ENCODE results near the gene PAPLN. TPM values are rescaled to one million over a fixed set of nuclear protein-coding genes. Genes with fewer than 3 reads are reported as not detected.

PAPLN gene
- total RNA-seq, 1 donor from 2014 or later = 2.7 TPM

DNA sequence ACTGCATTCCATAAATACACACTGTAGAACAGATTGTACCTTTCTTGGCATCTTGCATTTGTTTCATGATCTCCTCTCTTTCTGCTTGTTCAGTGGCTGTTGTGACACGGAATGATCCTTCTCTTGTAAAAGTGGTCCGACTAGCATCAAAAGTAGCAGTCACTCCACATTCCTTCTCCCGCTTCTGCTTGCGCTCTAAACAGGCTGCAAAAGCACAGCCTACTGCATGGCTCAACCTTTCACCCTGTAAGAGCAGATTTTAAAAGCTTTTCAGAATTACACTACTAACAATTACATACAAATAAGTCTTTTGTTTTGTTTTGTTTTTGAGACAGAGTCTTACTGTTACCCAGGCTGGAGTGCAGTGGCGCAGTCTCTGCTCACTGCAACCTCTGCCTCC lies 49.8 kb downstream of the PAPLN start:
- Mint-ChIP-seq H3K9me3 (ENCODE audit: low read depth) (no peaks in the 10 kb centered on the region), H3K4me3 (ENCODE audit: low read depth) (no peak overlapping the region), H3K27me3 (no peaks in the 10 kb centered on the region), H3K36me3 (ENCODE audit: insufficient read depth) (peaks cover 16% of the 10 kb centered on the region), H3K4me1 (ENCODE audit: low read depth) (no peaks in the 10 kb centered on the region), H3K27ac (no peak overlapping the region)
- DNase-seq (ENCODE audit: low spot score, unreplicated experiment) = no peak
- TF ChIP-seq, protein P1, sequence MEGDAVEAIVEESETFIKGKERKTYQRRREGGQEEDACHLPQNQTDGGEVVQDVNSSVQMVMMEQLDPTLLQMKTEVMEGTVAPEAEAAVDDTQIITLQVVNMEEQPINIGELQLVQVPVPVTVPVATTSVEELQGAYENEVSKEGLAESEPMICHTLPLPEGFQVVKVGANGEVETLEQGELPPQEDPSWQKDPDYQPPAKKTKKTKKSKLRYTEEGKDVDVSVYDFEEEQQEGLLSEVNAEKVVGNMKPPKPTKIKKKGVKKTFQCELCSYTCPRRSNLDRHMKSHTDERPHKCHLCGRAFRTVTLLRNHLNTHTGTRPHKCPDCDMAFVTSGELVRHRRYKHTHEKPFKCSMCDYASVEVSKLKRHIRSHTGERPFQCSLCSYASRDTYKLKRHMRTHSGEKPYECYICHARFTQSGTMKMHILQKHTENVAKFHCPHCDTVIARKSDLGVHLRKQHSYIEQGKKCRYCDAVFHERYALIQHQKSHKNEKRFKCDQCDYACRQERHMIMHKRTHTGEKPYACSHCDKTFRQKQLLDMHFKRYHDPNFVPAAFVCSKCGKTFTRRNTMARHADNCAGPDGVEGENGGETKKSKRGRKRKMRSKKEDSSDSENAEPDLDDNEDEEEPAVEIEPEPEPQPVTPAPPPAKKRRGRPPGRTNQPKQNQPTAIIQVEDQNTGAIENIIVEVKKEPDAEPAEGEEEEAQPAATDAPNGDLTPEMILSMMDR (IDR thresholded peaks at IDR 0.05; ENCODE audit: unreplicated experiment) = no peak

DNA sequence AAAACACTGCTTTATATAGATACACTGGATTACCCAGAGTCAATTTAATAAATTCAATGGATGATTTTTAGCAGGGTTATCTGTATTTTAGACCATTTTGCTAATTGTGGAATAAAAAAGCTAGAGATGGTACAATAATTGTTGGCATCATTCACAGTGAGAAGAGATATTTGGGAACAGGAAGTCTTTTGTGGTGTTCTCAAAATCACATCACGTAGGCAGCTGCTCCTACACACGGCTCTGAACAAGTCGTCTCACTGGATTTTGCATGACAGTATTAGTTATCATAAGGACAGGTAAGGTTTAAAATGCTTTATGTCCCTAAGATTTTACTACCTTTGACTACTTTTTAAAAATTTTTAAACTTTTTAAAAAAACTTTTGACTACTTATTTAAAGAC lies 52.0 kb downstream of the PAPLN start:
- no peaks in the 10 kb centered on the region for H3K9me3 Mint-ChIP-seq (ENCODE audit: low read depth)
- no peak overlapping the region for H3K27ac Mint-ChIP-seq

DNA sequence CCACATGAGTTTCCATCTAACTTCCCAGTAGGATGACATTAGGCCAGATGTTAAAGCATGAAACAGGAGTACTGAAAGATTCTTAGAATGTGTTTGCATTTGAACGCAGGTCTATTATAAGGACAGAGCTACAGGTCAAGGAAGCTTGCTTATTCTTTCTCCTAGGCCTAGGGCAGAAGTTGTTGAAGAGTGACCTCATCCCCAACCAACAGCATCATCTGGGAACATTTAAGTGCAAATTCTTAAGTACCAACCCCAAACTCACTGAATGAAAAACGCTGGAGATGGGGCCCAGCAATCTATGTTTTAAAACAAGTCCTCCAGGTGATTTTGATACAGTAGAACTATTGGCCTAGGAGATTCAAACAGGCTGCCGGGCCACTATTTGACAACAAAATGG lies 52.4 kb downstream of the PAPLN start:
- Mint-ChIP-seq H3K36me3 (ENCODE audit: insufficient read depth) (peaks cover 14% of the 10 kb centered on the region), H3K9me3 (ENCODE audit: low read depth) (no peaks in the 10 kb centered on the region), H3K27ac (no peak overlapping the region), H3K4me3 (ENCODE audit: low read depth) (no peak overlapping the region), H3K4me1 (ENCODE audit: low read depth) (no peaks in the 10 kb centered on the region), H3K27me3 (no peaks in the 10 kb centered on the region)
- no peak for DNase-seq (ENCODE audit: low spot score, unreplicated experiment)
- TF ChIP-seq, protein P1 (IDR thresholded peaks at IDR 0.05; ENCODE audit: unreplicated experiment) = no peak

More for the DNA sequence above, 52.0 kb downstream of the PAPLN start:
- Mint-ChIP-seq H3K36me3 (ENCODE audit: insufficient read depth) (peaks cover 14% of the 10 kb centered on the region), H3K27me3 (no peaks in the 10 kb centered on the region), H3K4me1 (ENCODE audit: low read depth) (no peaks in the 10 kb centered on the region), H3K4me3 (ENCODE audit: low read depth) (no peak overlapping the region)
- TF ChIP-seq, protein P1 (IDR thresholded peaks at IDR 0.05; ENCODE audit: unreplicated experiment) = no peak
- no peak for DNase-seq (ENCODE audit: low spot score, unreplicated experiment)

DNA sequence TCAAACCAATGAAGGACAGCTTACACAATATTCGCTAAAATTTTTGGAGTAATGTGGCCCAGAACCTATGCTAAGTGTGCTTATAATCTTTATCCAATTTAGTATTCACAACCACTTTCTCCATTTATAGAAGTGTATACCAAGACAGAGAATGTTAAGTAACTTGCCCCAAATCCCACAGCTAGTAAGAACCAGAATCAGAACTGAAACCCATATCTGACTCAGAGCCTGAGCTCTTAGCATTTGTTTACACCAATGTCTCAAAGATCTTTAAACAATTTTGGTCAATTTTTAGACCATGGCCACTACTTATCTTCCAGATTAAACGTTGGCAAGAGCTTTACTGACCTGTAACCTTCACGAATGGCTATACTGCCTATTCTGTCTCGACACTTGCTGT lies 53.0 kb downstream of the PAPLN start:
- Mint-ChIP-seq H3K9me3 (ENCODE audit: low read depth) (no peaks in the 10 kb centered on the region), H3K27ac (no peak overlapping the region), H3K36me3 (ENCODE audit: insufficient read depth) (peaks cover 14% of the 10 kb centered on the region), H3K27me3 (no peaks in the 10 kb centered on the region), H3K4me3 (ENCODE audit: low read depth) (no peak overlapping the region), H3K4me1 (ENCODE audit: low read depth) (no peaks in the 10 kb centered on the region)
- TF ChIP-seq, protein P1 (IDR thresholded peaks at IDR 0.05; ENCODE audit: unreplicated experiment) = no peak
- no peak for DNase-seq (ENCODE audit: low spot score, unreplicated experiment)

DNA sequence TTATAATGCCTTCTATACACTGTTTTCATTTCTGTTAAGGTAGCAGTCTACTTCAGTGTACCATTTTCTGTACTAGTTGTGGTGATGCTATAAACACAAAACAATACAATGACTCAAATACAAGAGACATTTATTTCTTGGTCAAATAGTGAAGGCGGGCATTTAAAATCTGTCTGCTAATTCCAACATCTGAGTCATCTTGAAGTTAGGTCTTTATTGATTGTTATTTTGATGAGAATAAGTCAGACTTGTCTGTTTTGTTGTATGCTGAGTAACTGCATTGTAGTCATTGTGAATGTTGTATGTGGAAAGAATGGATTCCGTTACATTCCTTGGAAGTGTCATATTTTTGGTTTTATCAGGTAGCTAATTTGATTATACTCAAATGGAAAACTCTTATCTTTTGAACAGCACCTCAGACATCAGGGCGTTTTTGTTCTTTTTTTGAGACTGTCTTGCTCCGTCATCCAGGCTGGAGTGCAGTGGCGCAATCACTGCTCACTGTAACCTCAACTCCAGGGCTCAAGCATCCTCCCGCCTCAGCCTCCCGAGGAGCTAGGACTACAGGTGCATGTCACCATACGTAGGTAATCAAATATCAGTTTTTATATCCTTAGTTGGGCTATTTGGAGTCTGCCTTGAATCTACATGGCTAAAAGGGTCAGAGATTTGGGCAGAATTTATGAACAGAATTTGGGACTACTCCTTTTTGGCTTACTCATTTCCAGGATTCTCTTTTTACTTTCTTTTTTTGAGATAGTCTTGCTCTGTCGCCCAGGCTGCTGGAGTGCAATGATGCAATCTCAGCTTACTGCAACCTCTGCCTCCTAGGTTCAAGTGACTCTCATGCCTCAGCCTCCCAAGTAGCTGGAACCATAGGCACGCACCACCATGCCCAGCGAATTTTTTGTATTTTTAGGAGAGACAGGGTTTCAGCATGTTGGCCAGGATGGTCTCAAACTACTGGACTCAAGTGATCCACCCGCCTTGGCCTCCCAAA lies 56.8 kb downstream of the PAPLN start:
- Mint-ChIP-seq H3K27ac (no peak overlapping the region), H3K4me3 (ENCODE audit: low read depth) (no peak overlapping the region)

More for the DNA sequence above, 56.8 kb downstream of the PAPLN start:
- TF ChIP-seq, protein P1 (IDR thresholded peaks at IDR 0.05; ENCODE audit: unreplicated experiment) = no peak
- H3K27me3 Mint-ChIP-seq = no peaks in the 10 kb centered on the region
- no peaks in the 10 kb centered on the region for H3K4me1 Mint-ChIP-seq (ENCODE audit: low read depth)
- H3K36me3 Mint-ChIP-seq (ENCODE audit: insufficient read depth) = peaks cover 11% of the 10 kb centered on the region
- H3K9me3 Mint-ChIP-seq (ENCODE audit: low read depth) = no peaks in the 10 kb centered on the region
- no peak for DNase-seq (ENCODE audit: low spot score, unreplicated experiment)
